ENCODE results near the gene CNGA4. TPM values are rescaled to one million over a fixed set of nuclear protein-coding genes. Genes with fewer than 3 reads are reported as not detected.

CNGA4 gene
- total RNA-seq, 6 experiments from 2014 or later: not detected

DNA sequence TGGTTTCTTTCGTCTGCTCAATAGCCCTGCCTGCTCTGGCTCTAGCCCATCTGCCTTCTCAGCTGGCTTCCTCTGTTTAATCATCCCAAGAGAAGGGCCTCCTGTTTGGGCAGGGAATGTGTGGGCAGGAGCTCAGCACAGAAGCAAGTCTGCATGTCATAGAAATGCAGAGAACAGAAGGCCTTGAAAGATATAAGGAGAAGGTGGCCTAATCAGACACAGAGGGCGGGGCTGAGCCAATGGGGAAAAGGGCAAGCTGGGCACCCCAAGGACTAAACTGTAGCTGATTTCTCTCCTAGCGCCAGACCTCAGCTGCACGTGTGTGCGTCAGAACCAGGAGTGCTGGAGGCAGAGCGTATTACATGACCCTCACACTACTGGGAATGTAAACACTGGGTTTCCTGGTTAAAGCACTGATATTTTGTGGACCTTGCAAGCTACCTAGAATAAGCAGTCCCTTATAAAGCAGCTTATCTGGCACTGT, 13.1 kb downstream of the CNGA4 start:
- H3K4me1 Mint-ChIP-seq (ENCODE audit: low read depth): peaks cover 9% of the 10 kb centered on the region; the same call in 1 of the 2 replicates
- H3K36me3 Mint-ChIP-seq (ENCODE audit: low read depth): no peaks in the 10 kb centered on the region
- H3K4me3 Mint-ChIP-seq: no peak overlapping the region
- H3K27me3 Mint-ChIP-seq (ENCODE audit: insufficient read depth): no peaks in the 10 kb centered on the region; the same call in 1 of the 2 replicates
- H3K9me3 Mint-ChIP-seq: no peaks in the 10 kb centered on the region
- no peak for TF ChIP-seq CTCF (IDR thresholded peaks at IDR 0.05)
- no peak for DNase-seq
- H3K27ac Mint-ChIP-seq: no peak overlapping the region; the same call in 1 of the 2 replicates

DNA sequence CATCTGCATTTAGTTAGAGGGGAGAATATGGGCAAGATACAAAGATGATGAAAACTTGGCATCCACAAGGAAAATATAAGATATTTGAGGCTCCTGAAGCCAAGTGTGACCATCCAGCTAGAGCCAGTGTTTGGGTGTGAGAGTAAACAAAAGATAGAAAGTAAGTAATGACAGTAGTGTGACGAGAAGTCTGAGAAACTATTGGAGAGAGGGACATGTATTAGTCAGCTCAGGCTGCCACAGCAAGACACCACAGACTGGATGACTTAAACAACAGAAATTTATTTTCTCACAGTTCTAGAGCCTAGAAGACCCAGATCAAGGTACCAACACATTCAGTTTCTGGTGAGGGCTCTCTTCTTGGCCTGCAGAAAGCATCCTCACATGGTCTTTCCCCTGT, 14.3 kb downstream of the CNGA4 start:
- no peak for TF ChIP-seq CTCF (IDR thresholded peaks at IDR 0.05)
- H3K27me3 Mint-ChIP-seq (ENCODE audit: insufficient read depth): no peaks in the 10 kb centered on the region; the same call in none of the 2 replicates
- no peak overlapping the region for H3K4me3 Mint-ChIP-seq
- DNase-seq: no peak
- peaks cover 9% of the 10 kb centered on the region; the same call in 1 of the 2 replicates for H3K4me1 Mint-ChIP-seq (ENCODE audit: low read depth)
- no peak overlapping the region for H3K27ac Mint-ChIP-seq
- H3K9me3 Mint-ChIP-seq: no peaks in the 10 kb centered on the region
- no peaks in the 10 kb centered on the region for H3K36me3 Mint-ChIP-seq (ENCODE audit: low read depth)

DNA sequence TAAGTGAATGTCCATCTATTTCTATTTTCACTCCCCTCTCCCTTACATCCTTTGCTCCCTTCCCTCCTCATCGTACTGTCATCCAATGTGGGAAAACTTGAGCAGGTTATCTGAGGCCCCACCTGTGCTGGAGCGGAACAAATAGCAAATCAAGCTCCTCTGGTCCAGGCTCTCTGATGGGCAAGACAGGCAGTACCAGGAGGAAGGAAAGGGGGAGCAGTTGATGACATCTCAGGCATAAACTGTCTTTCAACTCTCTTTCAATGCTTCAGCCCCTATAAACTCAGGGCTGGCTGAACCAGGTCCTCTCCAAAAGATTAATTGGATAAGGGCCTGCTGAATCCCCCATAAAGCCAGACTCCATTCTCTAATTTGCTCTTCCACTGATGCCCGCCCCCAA, 19.3 kb downstream of the CNGA4 start:
- H3K9me3 Mint-ChIP-seq: no peaks in the 10 kb centered on the region
- no peak overlapping the region for H3K27ac Mint-ChIP-seq
- no peak overlapping the region for H3K4me3 Mint-ChIP-seq
- H3K4me1 Mint-ChIP-seq (ENCODE audit: low read depth): no peaks in the 10 kb centered on the region
- peaks cover 5% of the 10 kb centered on the region; the same call in 1 of the 2 replicates for H3K27me3 Mint-ChIP-seq (ENCODE audit: insufficient read depth)
- H3K36me3 Mint-ChIP-seq (ENCODE audit: low read depth): no peaks in the 10 kb centered on the region
- no peak for TF ChIP-seq CTCF (IDR thresholded peaks at IDR 0.05)
- DNase-seq: no peak

- no peak for TF ChIP-seq CTCF (IDR thresholded peaks at IDR 0.05)
- no peak overlapping the region for H3K4me3 Mint-ChIP-seq
These were observed 19.7 kb downstream of the CNGA4 start for GRCh38 chr11:6258571-6259081.

GRCh38 chr11:6260207-6260726, 21.4 kb downstream of the CNGA4 start:
- Mint-ChIP-seq H3K9me3 (no peaks in the 10 kb centered on the region), H3K27me3 (ENCODE audit: insufficient read depth) (peaks cover 11% of the 10 kb centered on the region)

More at GRCh38 chr11:6258571-6259081, 19.7 kb downstream of the CNGA4 start:
- Mint-ChIP-seq H3K27me3 (ENCODE audit: insufficient read depth) (peaks cover 5% of the 10 kb centered on the region; the same call in 1 of the 2 replicates), H3K27ac (no peak overlapping the region), H3K36me3 (ENCODE audit: low read depth) (no peaks in the 10 kb centered on the region), H3K9me3 (no peaks in the 10 kb centered on the region), H3K4me1 (ENCODE audit: low read depth) (no peaks in the 10 kb centered on the region)
- DNase-seq: no peak

More at GRCh38 chr11:6260207-6260726, 21.4 kb downstream of the CNGA4 start:
- TF ChIP-seq CTCF (IDR thresholded peaks at IDR 0.05): no peak
- DNase-seq: no peak
- no peak overlapping the region for H3K4me3 Mint-ChIP-seq
- no peak overlapping the region for H3K27ac Mint-ChIP-seq
- no peaks in the 10 kb centered on the region for H3K36me3 Mint-ChIP-seq (ENCODE audit: low read depth)
- no peaks in the 10 kb centered on the region for H3K4me1 Mint-ChIP-seq (ENCODE audit: low read depth)
